Endothelial cell of hepatic sinusoid (primary cell): ENCODE data around the gene OR5H14.
"Not testable (repeated sequence)": the region's sequence is repeated elsewhere in the genome, so short reads cannot be mapped to it uniquely, and the experiment has no call there.

ENCODE experiments used
- in situ Hi-C: cut with HindIII; loops from 2 replicates; pipeline ENCODE4 v1.10.0; 2017; ENCODE audit warnings: low sequenced_read_pairs

OR5H14 gene

GRCh38 chr3:98147179-98147578, at the start of gene OR5H14:
Gene OR5H14 (plus strand): TSS chr3:98147479. CDS start chr3:98149386, 1,907 bp downstream.
- in situ Hi-C loops = no loop called here

DNA sequence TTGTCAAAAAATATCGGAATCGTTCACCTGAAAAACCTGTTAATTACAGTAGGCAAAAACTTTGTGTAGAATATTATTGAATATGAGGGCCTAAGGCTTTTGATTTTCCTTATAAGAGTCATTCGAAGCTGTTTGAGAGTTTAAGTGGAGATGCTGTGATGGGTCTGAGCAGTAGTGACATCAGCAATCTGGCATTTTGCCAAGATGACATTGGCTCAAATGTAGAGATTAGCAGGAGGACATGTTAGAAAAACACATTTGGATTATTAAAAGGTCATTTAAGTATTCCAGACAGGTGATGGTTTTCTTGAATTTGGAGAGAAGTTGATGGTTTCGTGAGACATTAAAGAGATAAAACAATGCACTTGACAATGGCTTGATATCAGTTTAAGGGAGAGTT, 47.4 kb upstream of the OR5H14 start:
- in situ Hi-C loops = no loop called here

DNA sequence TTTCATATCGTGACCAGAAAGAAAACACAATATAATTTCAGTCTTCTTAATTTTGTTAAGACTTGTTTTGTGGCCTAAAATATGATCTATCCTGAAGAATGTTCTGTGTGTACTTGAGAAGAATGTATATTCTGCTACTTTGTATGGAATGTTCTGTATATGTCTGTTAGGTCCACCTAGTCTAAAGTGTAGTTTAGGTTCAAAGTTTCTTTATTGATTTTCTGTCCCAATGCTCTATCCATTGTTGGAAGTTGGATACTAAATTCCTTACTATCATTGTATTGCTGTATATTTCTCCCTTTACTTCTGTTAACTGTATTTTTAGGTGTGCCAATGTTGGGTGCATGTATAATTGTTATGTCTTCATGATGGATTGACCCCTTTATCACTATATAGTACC, 39.1 kb upstream of the OR5H14 start:
- in situ Hi-C loops = no loop called here

DNA sequence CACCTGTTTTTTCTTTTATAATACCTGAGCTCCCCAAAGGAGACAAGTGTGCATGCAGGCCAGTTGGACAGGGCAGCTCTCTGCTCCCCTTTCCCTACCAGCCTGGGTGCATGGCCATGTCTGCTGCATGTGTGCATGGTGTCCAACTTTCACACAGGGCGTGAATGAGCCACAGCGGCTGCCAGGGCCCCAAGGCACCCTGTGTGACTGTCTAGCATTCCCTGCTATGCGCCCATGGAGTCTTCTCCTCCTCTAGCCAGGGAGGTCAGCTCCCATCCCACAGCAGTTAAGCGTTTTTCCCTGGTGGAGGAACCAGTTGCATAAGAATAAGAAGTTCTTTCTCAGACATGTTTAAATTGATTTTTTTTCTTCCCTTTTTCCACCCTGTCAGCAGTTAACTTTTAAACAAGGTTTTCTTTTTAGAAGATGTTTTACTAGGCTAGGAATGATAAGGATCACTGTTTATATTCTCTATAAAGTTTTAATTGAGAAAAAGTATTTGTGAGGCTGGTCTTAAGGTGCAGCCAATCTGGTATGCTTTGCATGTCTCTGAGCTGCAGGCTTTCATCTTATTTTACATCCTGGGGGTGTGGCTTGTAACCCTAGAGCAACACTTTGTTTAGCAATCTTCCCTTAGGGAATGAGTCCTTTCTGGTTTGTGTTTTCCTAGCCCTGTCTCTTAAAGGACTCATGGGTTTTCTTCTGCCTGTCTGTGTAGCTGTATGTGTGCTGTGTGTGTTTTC, 37.3 kb upstream of the OR5H14 start:
- in situ Hi-C loops = no loop called here

GRCh38 chr3:98110550-98110908, 36.8 kb upstream of the OR5H14 start:
- in situ Hi-C loops = no loop called here

GRCh38 chr3:98114264-98114663, 33.0 kb upstream of the OR5H14 start:
- in situ Hi-C loops = no loop called here

DNA sequence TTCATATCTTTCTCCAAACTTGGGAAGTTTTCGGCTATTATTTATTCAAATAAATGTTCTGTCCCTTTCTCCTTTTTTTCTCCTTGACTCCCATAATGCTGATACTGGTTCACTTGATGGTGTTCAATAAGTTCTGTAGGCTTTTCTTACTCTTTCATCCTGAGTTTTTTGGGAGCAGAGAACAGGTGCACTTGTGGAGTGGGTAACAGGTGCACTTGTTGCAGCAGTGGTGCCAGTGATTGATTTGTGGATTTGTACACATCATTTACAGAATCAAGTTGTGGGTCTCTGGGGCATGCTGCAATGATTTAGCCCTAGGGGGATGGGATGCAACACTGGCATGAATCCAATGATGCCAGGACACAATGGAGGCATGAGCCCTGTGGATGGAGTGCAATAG, 31.6 kb upstream of the OR5H14 start:
- in situ Hi-C loops = no loop called here

- in situ Hi-C loops = no loop called here
Observed at GRCh38 chr3:98130421-98130820, 16.9 kb upstream of the OR5H14 start, which contains the start of gene OR5H1. Gene OR5H1 (plus strand): TSS chr3:98130721. CDS start chr3:98132698, 1,977 bp downstream.

GRCh38 chr3:98136631-98137030, 10.6 kb upstream of the OR5H14 start:
- in situ Hi-C loops = no loop called here

DNA sequence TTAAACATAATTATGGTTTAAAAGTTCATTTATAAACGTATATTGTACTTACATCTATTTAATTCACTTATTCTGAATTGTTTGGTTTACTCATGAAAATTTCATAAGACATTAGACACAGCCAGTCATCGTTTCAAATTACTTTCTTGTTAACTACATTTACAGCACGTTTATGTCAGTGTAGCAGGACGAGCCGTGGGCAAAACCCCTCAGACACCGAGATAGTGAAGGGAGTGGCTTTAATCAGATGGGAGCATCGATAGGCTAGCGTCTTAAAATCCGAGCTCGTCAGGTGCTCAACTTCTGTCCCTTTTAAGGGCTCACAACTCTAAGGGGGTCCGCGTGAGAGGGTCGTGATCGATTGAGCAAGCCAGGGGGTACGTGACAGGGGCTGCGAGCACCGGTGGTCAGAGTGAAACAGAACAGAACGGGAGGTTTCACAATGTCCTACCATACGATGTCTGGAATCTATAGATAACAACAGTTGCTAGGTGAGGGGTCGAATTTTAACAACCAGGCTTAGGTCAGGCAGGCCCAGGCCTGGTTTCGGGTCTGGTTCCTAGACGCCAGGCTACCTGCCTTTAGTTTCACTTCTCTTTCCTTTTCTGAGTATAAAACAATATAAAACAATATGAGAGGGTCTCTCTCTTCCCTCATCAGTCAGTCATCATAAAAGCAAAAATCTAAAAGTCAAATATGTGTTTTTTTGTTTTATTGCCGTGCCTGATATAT, 9.3 kb upstream of the OR5H14 start:
- in situ Hi-C loops = not testable (repeated sequence)

- in situ Hi-C loops = no loop called here
Observed at GRCh38 chr3:98140531-98140930, 6.7 kb upstream of the OR5H14 start.

DNA sequence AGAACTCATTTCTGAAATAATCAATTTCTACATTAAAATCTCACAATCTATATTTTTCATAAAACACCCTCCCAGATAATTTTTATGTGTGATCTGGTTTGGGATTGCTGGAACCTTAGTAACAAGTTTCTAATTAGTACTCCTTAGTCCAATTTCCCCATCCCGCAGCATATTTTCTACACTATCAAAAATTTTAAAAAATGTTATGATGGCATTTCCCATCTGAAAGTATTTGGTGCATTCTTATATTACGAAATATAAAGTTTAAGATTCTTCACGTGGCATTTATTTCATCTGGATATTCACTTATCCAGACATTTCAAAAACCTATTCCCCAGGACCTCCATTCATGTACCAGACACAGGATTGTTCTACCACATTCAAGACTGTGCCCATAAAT, 1.5 kb downstream of the OR5H14 start:
- in situ Hi-C loops = no loop called here

DNA sequence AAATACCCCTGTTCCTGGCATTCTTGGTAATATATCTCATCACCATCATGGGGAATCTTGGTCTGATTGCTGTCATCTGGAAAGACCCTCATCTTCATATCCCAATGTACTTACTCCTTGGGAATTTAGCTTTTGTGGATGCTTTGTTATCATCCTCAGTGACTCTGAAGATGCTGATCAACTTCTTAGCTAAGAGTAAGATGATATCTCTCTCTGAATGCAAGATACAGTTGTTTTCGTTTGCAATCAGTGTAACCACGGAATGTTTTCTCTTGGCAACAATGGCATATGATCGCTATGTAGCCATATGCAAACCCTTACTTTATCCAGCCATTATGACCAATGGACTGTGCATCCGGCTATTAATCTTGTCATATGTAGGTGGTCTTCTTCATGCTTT, 2.2 kb downstream of the OR5H14 start:
- in situ Hi-C loops = not testable (repeated sequence)

- in situ Hi-C loops = no loop called here
Observed at GRCh38 chr3:98151241-98151640, 4.0 kb downstream of the OR5H14 start.

DNA sequence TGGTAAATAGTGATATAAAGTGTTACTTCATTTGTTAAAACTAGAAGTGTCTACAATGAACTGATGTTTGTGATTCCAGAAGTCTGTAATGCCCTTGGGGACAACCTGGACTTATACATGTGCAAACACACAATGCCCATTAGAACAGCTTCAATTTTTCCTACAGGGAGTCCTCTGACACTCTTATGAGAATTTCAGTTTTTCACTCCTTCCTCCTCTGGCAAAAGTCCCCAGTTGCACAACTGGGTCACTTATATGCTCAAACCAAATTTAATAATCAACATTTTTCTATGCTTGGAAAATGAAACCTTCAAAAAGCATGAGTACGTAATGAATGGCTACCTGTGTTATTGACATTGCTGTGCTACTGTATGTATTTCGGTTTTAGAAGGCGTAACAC, 19.1 kb downstream of the OR5H14 start, which contains the start of gene OR5H15:
OR5H15 (plus strand) TSS at position 301 of the 400 bp plus-strand sequence. CDS start 2,004 bp downstream, outside the sequence.
- in situ Hi-C loops = no loop called here

GRCh38 chr3:98171071-98171470, 23.8 kb downstream of the OR5H14 start:
- in situ Hi-C loops = no loop called here

DNA sequence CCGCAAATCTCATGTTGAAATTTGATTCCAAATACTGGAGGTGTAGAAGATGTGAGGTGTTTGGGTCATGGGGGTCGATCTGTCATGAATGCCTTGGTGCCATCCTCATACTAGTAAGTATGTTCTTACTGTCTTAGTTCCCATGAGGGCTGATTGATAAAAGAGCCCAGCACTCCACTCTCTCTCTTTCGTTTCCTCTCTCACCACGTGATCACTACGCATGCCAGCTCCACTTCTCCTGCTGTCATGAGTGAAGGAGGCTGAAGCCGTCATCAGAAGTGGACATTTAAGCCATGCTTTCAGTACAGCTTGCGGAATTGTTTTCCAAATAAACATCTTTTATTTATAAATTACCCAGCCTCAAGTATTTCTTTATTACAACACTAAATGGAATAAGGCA, 25.3 kb downstream of the OR5H14 start:
- in situ Hi-C loops = no loop called here

- in situ Hi-C loops = no loop called here
Observed at GRCh38 chr3:98180319-98180890, 33.1 kb downstream of the OR5H14 start.

DNA sequence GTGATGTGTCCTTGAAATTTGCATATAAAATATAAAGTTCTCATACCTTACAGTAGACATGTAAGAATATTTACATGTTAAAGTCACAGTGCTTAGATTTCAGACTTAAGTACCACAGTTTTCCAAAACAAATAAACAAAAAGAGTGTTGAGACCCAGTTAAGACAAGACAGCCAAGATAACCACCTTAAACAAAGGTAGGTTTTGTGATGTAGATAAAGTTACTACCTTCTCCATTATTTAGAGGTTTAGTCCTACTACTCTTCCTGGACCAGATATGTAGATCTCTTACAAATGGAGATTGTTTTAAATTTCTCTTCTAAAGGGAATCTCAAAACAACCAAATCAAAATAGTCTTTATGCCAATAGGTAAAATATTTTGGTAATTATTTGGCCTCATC, 34.9 kb downstream of the OR5H14 start:
- in situ Hi-C loops = no loop called here

- in situ Hi-C loops = no loop called here
Observed at GRCh38 chr3:98185180-98185579, 37.9 kb downstream of the OR5H14 start.

DNA sequence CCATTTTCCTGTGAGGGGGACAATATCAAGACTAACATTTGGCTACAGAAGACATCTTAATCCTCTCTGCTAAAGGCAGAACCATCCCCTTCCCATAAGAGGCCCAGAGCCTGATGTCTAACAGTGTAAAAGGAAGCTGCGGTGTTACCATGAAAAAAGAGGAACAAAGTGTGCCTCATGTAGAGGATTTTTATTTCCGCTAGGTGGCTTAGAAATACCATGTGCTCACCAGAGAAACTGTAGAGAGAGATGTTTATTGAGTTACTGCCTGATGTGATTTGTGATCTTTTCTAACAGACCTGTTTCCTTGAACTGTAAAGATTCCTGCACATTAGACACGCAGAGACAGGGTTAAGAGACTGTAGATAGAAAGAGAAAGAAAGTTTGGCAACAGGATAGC, 41.3 kb downstream of the OR5H14 start:
- in situ Hi-C loops = no loop called here

- in situ Hi-C loops = not testable (repeated sequence)
Observed at GRCh38 chr3:98190911-98191310, 43.6 kb downstream of the OR5H14 start.
